HK-2 (cell line): Measurements from ENCODE around the gene BECN2.

ENCODE experiments used
- DNase-seq: peaks from one replicate; pipeline ENCODE4 v3.0.0-alpha.2; 2018; ENCODE audit not compliant: unreplicated experiment

BECN2 gene, protein sequence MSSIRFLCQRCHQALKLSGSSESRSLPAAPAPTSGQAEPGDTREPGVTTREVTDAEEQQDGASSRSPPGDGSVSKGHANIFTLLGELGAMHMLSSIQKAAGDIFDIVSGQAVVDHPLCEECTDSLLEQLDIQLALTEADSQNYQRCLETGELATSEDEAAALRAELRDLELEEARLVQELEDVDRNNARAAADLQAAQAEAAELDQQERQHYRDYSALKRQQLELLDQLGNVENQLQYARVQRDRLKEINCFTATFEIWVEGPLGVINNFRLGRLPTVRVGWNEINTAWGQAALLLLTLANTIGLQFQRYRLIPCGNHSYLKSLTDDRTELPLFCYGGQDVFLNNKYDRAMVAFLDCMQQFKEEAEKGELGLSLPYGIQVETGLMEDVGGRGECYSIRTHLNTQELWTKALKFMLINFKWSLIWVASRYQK

DNA sequence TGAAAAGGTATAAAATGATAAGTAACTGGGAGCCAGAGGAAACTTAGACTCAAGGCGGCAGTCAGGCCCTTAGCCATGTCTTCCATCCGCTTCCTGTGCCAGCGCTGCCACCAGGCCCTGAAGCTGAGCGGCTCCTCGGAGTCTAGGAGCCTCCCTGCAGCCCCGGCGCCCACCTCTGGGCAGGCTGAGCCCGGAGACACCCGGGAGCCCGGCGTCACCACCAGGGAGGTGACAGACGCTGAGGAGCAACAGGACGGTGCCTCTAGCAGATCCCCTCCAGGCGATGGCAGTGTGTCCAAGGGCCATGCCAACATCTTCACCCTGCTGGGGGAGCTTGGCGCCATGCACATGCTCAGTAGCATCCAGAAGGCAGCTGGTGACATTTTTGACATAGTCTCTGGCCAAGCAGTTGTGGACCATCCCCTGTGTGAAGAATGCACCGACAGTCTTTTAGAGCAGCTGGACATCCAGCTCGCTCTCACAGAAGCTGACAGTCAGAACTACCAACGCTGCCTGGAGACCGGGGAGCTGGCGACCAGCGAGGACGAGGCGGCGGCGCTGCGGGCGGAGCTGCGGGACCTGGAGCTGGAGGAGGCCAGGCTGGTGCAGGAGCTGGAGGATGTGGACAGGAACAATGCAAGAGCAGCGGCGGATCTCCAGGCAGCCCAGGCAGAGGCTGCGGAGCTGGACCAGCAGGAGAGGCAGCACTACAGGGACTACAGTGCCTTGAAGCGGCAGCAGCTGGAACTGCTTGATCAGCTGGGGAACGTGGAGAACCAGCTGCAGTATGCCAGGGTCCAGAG lies at the start of gene BECN2:
Gene BECN2, plus strand, starts transcription at position 76 of the 803 bp plus-strand sequence. Its CDS starts 0 bp downstream, at position 76.
- no peak for DNase-seq

DNA sequence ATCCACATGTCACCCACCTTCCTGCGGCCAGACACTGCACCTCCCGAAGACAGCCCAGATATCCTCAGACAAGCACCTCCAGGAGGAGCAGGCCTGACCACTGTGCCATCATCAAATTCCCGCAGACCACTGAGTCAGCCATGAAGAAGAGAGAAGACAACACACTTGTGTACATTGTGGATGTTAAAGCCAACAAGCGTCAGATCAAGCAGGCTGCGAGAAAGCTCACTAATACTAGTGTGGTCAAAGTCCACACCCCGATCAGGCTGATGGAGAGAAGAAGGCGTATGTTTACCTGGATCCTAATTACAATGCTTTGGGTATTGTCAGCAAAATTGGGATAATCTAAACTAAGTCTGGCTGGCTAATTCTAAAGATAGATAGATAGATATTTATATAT lies 41.4 kb upstream of the BECN2 start:
- DNase-seq = no peak

DNA sequence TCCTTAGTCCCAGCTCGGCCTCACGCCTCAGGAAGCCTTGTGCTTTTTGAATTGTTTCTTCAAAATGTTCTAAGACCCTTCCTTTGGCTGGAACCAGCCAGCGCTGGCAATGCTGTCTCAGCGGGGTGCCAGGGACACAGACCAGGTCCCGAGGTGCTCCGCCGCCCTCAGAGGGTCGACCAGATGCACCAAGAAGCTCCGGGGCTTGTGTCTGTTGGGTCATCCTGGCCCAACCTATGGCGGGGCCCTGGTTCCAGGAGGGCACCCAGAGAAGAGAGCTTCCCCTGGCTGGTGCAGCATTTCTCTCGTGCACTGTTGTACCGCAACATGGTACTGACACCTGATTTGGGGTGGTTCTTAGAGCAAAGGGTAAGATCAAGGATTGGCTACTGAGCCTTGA lies 40.1 kb upstream of the BECN2 start:
- no peak for DNase-seq

DNA sequence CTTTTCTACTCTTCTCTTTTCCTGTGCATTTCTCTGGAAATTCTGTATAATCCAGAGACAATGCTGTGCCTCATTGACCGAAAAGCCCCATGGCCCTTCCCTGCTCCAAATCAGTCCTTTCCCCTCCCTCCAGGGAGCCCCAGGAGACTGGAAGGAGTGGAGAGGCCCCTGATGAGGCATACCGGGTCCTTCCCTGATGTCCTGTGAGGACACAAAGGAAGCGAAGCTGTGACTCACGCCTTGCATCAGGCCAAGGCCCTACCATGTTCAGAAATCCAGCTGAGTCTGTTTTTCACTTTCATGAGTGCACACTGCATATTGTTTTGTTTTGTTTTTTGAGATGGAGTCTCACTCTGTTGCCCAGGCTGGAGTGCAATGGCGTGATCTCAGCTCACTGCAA lies 38.7 kb upstream of the BECN2 start:
- DNase-seq = no peak

DNA sequence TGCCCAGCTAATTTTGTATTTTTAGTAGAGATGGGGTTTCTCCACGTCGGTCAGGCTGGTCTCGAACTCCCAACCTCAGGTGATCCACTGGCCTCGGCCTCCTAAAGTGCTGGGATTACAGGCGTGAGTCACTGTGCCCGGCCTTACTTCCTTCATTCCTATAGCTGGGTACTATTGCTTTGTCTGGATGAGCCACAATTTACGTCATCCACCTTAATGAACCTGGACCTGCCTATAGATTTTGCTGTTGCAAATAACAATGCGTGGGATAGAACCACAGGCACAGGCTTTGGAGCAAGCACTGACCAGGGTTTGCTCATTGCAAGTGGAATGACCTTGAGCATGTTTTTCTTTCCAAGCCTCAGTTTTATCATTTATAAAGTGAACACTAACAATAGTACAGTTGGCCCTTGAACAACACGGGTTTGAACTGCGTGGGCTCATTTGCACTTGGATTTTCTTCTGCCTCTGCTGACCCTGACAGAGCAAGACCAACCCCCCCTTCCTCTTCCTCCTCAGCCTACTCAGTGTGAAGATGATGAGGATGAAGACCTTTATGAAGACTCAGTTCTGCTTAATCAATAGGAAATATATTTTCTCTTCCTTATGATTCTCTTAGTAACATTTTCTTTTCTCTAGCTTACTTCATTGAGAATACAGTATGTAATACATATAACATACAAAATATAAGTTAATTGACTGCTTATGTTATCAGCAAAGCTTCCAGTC lies 33.3 kb upstream of the BECN2 start:
- no peak for DNase-seq

DNA sequence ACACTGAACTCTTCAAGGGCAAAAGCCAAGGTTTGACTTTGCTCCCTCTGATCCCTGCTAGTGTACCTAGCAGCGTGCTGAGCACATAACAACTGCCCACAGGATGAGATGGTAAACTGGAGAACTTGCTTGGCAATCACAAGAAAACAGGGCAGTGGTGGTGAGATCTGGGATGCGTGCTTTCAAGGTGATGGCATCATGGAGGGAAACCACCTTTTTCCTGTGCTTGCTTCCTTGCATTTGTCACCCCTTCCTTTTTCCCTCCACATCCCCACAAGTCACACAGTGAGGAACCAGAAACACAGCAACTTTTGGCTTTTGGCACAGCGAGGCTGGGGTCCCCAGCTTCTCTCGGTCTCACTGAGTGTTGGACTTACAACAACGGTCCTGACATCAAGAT lies 31.4 kb upstream of the BECN2 start:
- no peak for DNase-seq

DNA sequence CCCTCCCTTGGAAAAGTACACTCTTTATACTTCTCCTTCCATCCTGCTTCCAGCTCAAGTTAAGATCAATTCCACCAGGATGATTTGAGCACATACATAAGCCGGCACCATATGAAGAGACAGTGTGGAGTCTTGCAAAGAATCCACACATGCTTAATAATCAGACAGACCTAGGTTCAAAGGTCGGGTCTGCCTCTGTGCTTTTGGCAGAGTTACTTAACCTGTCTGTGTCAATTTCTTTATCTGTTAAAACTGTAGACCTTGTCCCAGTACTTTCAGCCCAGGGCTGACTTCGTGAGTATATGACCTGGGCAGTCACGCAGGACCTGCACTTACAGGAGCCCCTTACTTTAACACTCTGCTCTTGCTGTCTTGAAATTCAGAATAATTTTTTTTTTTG lies 30.2 kb upstream of the BECN2 start:
- DNase-seq = no peak

DNA sequence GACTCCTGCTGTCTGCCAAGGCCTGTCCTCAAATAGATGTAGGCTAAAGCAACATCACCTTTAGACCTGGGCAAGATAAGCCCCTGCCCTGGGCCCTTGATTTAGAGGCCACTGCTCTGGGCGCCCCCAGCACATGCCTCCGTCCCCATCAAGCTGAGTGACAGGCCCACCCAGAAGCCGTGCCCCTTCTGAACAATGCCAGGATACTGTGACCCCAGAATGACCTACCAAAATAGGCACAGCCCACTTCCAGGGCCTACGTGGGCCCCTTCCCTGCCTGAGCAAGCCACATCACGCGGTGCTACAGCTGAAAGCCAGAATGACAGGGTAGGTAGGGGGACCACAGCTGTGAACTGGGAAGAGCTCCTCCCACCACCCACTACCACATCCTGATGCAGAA lies 24.7 kb upstream of the BECN2 start:
- DNase-seq = no peak

DNA sequence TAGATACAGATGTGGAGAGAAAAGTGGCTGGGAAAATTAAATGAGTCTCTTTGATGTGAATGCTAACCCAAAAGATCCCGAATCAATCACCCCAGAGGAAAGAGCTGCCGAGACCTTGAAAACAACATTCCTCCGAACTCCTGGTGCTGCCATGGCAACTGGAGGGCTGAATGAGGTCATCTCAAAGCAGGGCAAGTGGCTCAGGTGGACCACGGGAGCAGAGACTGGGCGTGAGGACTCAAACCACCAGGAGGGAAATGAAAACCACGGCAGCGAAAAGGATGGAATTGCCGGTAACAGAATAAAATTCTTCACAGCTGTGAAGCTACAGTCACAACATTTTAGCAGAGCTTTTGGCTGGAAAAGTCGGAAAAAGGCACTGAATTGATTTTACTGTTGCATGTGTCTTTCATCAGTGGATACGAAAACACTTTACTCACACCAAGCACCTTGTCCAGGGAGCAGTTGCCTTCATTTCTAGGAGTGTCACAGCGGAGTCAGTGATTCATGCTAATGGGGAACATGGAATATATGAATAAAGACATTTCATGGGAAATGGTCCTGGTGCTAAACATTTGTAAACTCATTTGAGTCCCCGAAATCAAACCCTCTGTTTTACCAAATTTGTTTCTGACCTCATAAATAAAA lies 23.2 kb upstream of the BECN2 start:
- DNase-seq = no peak

DNA sequence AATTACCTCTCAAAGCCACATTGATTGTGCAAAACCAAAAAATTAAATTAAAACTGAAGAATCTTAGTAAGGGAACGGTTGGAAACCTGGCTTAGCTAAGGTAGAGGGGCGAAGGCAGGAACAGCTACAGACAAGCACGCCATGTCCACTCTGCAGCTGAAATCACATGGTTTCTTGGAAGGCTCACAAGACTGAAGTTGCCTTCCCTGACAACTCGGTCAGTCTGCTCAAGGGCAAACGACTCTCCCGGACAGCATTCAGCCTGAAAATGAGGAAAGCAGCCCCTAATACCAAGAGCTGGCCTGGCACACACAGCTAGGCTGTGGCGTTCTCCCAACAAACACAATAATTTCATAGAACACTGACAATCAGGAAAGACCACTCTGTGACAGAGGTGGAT lies 22.7 kb upstream of the BECN2 start:
- DNase-seq = no peak

DNA sequence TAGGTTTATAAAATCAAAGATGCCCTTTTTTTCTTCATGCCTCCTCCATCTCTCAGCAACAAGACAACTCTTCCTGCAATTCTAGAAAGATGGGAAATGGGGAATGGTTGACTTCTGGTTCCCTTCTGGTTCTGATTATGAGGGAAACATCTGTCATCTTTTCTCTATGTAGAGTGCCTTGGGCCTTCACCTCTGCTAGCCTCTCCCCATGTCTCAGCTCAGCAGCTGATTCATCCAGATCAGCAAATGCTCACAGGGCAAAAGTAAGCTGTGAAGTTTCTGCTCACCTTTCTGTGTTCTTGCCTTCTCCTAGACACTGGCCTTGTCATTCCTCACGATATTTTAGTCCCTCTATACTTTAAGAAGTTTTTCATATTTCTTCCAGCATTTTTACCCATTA lies 17.8 kb upstream of the BECN2 start:
- DNase-seq = no peak

DNA sequence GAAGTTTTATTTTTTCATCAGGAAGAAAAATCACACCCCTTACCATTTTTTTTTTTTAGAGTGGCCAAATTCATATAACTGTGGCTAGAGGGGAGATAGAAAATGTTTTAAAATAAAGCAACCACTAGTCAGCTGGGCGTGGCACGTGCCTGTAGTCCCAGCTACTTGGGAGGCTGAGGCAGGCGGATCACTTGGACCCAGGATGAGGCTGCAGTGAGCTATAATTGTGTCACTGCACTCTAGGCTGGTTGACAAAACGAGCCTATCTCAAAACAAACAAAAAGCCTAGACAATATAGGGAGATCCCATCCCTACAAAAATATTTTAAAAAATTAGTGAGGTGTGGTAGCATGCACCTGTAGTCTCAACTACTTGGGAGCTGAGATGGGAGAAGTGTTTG lies 14.8 kb upstream of the BECN2 start:
- DNase-seq = no peak

DNA sequence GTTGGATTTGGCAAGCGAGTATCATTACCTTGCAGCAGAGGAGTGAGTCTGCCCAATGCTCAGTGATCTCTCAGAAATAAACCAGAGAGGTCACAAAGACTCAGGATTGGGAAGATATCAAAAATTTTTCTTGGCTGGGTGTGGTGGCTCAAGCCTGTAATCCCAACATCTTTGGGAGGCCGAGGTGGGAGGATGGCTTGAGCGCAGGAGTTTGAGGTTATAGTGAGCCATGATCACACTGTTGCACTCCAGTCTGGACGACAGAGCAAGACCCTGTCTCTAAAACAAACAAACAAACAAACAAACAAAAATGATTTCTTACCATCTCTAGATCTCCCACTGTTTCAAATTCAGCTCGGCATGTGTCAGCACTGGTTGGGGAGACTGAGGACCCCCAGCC lies 13.3 kb upstream of the BECN2 start:
- no peak for DNase-seq

DNA sequence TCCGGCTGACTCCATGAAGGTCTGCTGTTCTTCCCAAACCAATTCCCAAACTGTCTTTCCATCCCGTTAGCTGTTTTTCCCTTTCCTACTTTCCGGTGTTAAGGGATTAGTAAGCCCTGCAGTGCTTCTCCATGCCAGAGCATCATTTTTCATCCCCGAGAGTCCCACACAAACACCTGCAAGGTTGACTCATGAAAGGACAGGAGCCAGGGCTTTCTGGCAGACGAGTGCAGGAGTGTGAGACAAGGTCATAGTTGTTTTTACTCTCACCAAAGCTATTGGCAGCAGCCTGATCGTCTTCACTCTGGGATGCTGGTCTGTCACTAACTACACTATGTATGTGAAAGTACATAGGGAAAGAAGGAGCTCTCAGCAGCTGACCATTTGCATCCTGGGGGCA lies 10.2 kb upstream of the BECN2 start:
- DNase-seq = no peak

DNA sequence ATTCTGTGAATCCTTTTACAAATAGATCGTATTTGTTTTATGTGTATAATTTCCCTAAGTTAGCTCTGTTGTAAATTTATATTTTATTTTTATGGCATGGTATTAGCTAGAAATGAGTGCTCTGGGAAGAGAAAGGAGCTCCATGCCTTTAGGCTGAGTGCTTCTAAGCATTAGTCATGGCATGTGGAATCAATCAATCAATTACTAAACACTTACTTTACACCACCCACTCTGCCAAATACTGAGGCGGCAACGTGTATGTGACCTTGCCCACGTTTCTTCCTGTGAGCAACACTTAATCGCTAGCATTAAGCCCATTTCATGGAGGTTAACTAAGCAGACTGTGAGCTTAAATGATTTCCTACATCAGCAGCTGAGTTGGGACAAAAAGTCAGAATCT lies 7.2 kb upstream of the BECN2 start:
- no peak for DNase-seq

DNA sequence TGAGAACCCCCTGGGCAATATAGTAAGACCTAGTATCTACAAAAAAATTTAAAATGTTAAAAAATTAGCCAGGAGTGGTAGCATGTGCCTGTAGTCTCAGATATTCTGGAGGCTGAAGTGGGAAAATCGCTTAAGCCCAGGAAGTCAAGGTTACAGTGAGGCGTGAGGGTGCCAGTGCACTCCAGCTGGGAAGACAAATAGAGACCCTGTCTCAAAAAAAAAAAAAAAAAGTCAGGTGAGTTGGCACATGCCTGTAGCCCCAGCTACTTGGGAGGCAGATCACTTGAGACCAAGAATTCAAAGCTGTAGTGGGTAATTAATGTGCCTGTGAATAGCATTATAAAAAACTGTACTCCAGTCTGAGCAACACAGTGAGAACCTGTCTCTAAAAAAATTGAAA lies 4.6 kb downstream of the BECN2 start:
- no peak for DNase-seq

DNA sequence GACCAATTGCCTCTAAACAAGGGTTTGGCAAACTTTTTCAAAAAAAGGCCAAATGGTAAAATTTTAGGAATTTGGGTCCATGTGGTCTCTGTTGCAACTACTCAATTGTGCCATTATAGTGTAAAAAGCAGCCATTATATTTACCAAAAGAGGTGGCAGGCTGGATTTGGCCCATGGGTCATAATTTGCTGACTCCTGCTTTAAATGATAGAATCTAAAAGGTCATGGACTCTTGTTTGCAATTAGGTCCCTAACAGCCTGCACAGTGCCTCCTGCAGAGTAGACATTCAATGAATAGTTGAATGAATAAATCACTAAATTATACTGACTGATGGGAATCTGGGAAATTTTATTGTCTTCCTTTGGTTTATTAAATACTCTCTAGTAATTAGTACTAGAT lies 6.2 kb downstream of the BECN2 start:
- DNase-seq = no peak

DNA sequence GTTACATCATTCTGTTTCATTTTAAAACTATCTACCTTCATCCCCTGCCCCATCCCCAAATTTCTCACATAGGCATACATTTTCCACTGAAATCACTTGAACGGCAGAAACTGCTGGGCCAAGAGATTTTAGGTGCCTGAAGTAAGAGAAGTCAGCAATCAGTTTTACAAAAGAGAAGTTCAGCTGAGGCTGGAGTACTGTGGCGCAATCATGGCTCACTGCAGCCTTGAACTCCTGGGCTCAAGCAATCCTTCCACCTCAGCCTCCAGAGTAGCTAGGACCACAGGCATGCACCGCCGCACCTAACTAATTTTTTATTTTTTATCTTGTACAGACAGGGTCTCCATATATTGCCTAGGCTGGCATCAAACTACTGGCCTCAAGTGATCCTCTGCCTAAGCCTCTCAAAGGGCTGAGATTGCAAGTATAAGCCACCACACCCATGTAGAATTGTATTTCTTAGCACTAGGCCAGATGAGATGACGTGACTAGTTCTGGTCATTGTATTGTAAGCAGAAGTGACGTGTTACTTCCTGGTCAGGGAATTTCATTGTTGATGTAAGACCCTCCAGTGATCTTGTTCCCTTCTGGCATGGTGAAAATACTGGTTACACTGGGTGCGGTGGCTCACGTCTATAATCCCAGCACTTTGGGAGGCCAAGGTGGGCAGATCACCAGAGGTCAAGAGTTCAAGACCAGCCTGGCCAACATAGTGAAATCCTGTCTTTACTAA lies 7.1 kb downstream of the BECN2 start:
- no peak for DNase-seq

DNA sequence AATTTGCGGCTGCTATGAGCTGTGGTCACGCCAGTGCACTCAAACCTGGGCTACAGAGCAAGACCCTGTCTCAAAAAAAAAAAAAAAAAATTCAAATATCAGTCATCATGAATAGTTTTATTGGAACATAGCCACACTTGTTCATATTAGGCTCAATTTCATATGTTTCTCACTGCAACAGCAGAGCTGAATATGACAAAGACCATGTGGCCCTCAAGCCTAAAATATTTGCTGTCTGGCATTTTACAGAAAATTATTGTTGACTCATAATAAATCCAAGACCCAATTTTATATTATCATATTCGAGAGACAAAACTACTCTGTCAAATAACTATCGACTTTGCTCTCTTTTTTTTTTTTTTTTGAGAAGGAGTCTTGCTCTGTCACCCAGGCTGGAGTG lies 11.0 kb downstream of the BECN2 start:
- DNase-seq = no peak

DNA sequence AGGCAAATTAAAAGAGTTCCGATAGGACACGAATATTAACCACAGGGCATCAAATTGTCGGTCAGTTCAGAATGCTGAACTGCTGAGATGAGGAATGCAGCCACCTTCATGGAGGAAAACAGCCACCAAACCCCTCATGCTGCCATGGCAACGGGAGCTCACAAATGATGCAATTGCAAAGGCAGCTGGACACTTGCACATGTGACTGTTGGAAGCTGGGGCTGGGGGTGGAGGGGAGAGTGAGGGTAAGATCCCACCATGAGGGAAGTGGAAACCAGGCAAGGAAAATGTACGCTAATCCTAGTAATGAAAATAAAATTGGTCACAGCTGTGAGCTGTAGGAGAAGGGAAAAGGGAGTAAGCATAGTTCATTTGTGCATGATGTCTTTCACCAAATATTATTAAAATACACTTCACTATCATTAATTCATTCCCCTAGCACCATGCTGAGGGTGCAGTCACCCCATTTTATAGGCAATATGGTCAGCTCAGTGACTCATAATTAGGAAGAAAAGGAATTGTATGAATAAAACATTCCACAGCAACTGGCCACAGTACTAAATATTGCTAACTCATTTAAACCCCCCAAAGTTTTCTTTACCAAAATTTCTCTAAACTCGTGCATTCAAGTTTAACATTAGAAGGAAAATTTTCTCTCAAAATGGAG lies 15.3 kb downstream of the BECN2 start:
- DNase-seq = no peak

DNA sequence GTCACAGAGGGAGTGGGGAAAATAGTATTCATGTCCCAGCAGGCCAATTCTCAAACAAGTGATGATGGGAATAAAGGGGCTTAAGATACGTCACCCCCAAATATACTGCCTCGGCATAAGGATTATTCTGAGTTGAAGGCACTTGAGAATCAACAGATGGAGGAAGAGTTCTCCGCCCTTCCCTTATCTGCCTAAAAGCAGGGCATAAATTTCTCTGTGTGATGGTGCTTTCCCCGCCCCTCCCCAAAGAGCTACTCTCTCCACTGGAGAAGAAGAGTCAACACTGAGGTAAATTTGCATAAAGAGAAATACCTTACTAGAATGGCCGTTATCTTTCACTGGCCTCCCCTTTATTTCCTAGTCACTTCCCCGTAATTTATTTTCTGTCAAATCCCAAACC lies 18.7 kb downstream of the BECN2 start:
- DNase-seq = no peak
